GM12878 (cell line): ENCODE measurements around the gene GMPR2. TPM values are rescaled to one million over a fixed set of nuclear protein-coding genes. Genes with fewer than 3 reads are reported as not detected.

Experiments used
- ATAC-seq: fragments of 200-7000 bp; cut with Tn5 transposase; 3 replicates; pipeline ENCODE4 v1.9.1; 2020; ENCODE audit warnings: mild to moderate bottlenecking, moderate library complexity
- BruUV-seq: library from RNA; stranded (reverse); fragments of 400-500 nt; replicated peaks from 2 replicates; lab custom pipeline; 2021; lab: Mats Ljungman, UMichigan
- CTCF ChIA-PET: fragments of 300-600 bp; sonication (Branson Sonifier 250); formaldehyde crosslinking; extraction: SDS; loops from one replicate; lab custom pipeline; 2021; ENCODE audit warnings: inconsistent platforms; lab: Yijun Ruan, JAX
- POLR2A ChIA-PET: fragments of 350-600 bp; formaldehyde crosslinking; extraction: SDS; loops from one replicate; lab custom pipeline; 2021; ENCODE audit warnings: inconsistent platforms; lab: Charles Lee
- RAD21 ChIA-PET: fragments of 300-600 bp; sonication (Branson Sonifier 250); formaldehyde crosslinking; loops from one replicate; lab custom pipeline; 2023; ENCODE audit warnings: antibody characterized with exemption; ENCODE audit not compliant: unreplicated experiment; lab: Charles Lee
- SMC1A ChIA-PET: fragments of 300-600 bp; sonication (Branson Sonifier 250); formaldehyde crosslinking; loops from one replicate; lab custom pipeline; 2023; ENCODE audit not compliant: unreplicated experiment, uncharacterized antibody; lab: Charles Lee
- DNase-seq: peaks from one replicate; pipeline ENCODE4 v3.0.0-alpha.2; 2011; ENCODE audit warnings: low read depth, low spot score
- FAIRE-seq: peaks from 3 replicates; lab custom pipeline; 2011; peaks lifted over from hg19 to GRCh38; lab: Jason Lieb, UNC
- H2AFZ ChIP-seq: 2 replicates; pipeline ENCODE4 v1.6.0; 2011; ENCODE audit warnings: low read depth, low read length, control low read depth; ENCODE audit not compliant: control insufficient read depth
- H3K27ac ChIP-seq: 2 replicates; pipeline ENCODE4 v1.5.1; 2011; ENCODE audit warnings: control low read depth; ENCODE audit not compliant: control insufficient read depth, insufficient read depth
- H3K27me3 ChIP-seq, 2 experiments: replicated peaks in 1 of 2; 2 replicates each; pipeline versions ENCODE4 v1.6.0 to v1.6.1; 2011; ENCODE audit warnings: low read length in 1 of 2; ENCODE audit not compliant: control insufficient read depth in 2 of 2, insufficient read depth in 2 of 2
- H3K36me3 ChIP-seq, 2 experiments: 2 replicates each; pipeline ENCODE4 v1.5.1; 2011; ENCODE audit warnings: low read length in 1 of 2; ENCODE audit not compliant: control insufficient read depth in 2 of 2, insufficient read depth in 2 of 2
- H3K4me1 ChIP-seq: 2 replicates; pipeline ENCODE4 v1.6.1; 2011; ENCODE audit warnings: mild to moderate bottlenecking, low read length, moderate library complexity, mixed read lengths; ENCODE audit not compliant: control insufficient read depth, insufficient read depth
- H3K4me2 ChIP-seq: 2 replicates; pipeline ENCODE4 v1.6.0; 2011; ENCODE audit warnings: control low read depth; ENCODE audit not compliant: control insufficient read depth, insufficient read depth
- H3K4me3 ChIP-seq: fragments of 200-600 bp; sonication (generic); 2 replicates; pipeline ENCODE4 v1.5.1; 2016
- H3K79me2 ChIP-seq: 2 replicates; pipeline ENCODE4 v1.6.0; 2011; ENCODE audit warnings: low read length; ENCODE audit not compliant: control insufficient read depth, insufficient read depth
- H3K9ac ChIP-seq: 2 replicates; pipeline ENCODE4 v1.8.0; 2011; ENCODE audit warnings: low read length, control low read depth, mixed read lengths; ENCODE audit not compliant: control insufficient read depth, insufficient read depth
- H3K9me3 ChIP-seq: replicated peaks from 3 replicates; pipeline ENCODE4 v1.5.1; 2011; ENCODE audit warnings: mild to moderate bottlenecking, low read length; ENCODE audit not compliant: control insufficient read depth, insufficient read depth
- H4K20me1 ChIP-seq: 2 replicates; pipeline ENCODE4 v1.6.0; 2011; ENCODE audit not compliant: control insufficient read depth, insufficient read depth
- ETV6 ChIP-seq, 2 experiments: fragments of 450-650 bp in 1 of 2; IDR thresholded peaks in 1 of 2; conservative IDR thresholded peaks in 1 of 2; 2 replicates each; pipeline ENCODE4 v1.6.1; 2014; ENCODE audit warnings: antibody characterized with exemption in 1 of 2, borderline replicate concordance in 1 of 2, low read depth in 1 of 2, mild to moderate bottlenecking in 1 of 2, moderate library complexity in 1 of 2
- FOXM1 ChIP-seq: IDR thresholded peaks from 2 replicates; pipeline ENCODE4 v1.6.1; 2012; ENCODE audit warnings: low read depth, mild to moderate bottlenecking, inconsistent platforms, low read length, moderate library complexity
- KAT2A ChIP-seq: conservative IDR thresholded peaks from 2 replicates; pipeline ENCODE4 v1.6.1; 2011; ENCODE audit warnings: low read depth, low read length; ENCODE audit not compliant: control insufficient read depth
- LARP7 ChIP-seq: fragments of 450-650 bp; IDR thresholded peaks from 2 replicates; pipeline ENCODE4 v1.6.1; 2017; ENCODE audit warnings: mild to moderate bottlenecking
- PML ChIP-seq: IDR thresholded peaks from 2 replicates; pipeline ENCODE4 v1.6.1; 2012; ENCODE audit warnings: low read length, inconsistent platforms
- RAD51 ChIP-seq: fragments of 450-650 bp; IDR thresholded peaks from 2 replicates; pipeline ENCODE4 v1.6.1; 2016; ENCODE audit warnings: moderate library complexity, mild to moderate bottlenecking, inconsistent platforms
- RB1 ChIP-seq: fragments of 450-650 bp; formaldehyde crosslinking; IDR thresholded peaks from 2 replicates; pipeline ENCODE4 v1.6.1; 2017; ENCODE audit warnings: mild to moderate bottlenecking, borderline replicate concordance
- SIN3A ChIP-seq: IDR thresholded peaks from 2 replicates; pipeline ENCODE4 v1.6.1; 2012; ENCODE audit warnings: low read depth, low read length, improper control_type of control experiment
- TBL1XR1 ChIP-seq: IDR thresholded peaks from 2 replicates; pipeline ENCODE4 v1.6.1; 2012; ENCODE audit warnings: low read depth, low read length, improper control_type of control experiment
- ZNF207 ChIP-seq: fragments of 450-650 bp; IDR thresholded peaks from 2 replicates; pipeline ENCODE4 v1.6.1; 2014; ENCODE audit warnings: antibody characterized with exemption, mild to moderate bottlenecking, borderline replicate concordance
- WGBS: methylation state at CpG from one replicate; pipeline ENCODE4 v1.1.6; 2016; ENCODE audit warnings: low lambda C conversion rate; ENCODE audit not compliant: insufficient replicate concordance, insufficient coverage; ENCODE audit errors: missing lambda C conversion rate; 5-methylcytosine and 5-hydroxymethylcytosine counted together
- in situ Hi-C: fragments of 300-500 bp; cut with MboI; formaldehyde crosslinking; loops from 9 replicates; pipeline ENCODE4 v1.14.3; 2018; ENCODE audit warnings: mixed read lengths
- intact Hi-C: fragments of 100-400 bp; cut with micrococcal nuclease; formaldehyde crosslinking; loops from one replicate; pipeline ENCODE4 v1.14.2; 2022; ENCODE audit not compliant: unreplicated experiment
- polyA plus RNA-seq, 11 experiments: library from polyadenylated mRNA; depleted of rRNA in 4 of 11; unstranded in 6 of 11; stranded (reverse) in 5 of 11; fragments of >200 nt; fragmentation: Nextera tagmentation in 4 of 11; fragmentation: Illumina TruSeq in 1 of 11; extraction: Ambion mirVana in 4 of 11; extraction: Trizol in 1 of 11; gene quantifications; 1 replicate in 1 of 11; 2 replicates in 10 of 11; pipeline versions ENCODE4 v1.2.1 to v1.2.3, GENCODE V29; 2011 to 2016; ENCODE audit warnings: inconsistent platforms in 2 of 11, missing spikeins in 2 of 11, low read depth in 1 of 11
- total RNA-seq, 4 experiments: library from RNA; depleted of rRNA in 3 of 4; stranded (reverse); fragments of >200 nt in 3 of 4; fragmentation: Illumina TruSeq in 1 of 4; extraction: Trizol in 1 of 4; gene quantifications; 2 replicates each; pipeline versions ENCODE4 v1.2.1 to v1.2.3, GENCODE V29; 2013 to 2021
- TF ChIP-seq, protein P1 (sequence below): IDR thresholded peaks from 2 replicates; pipeline ENCODE4 v1.6.1; 2012; ENCODE audit warnings: low read length, inconsistent platforms

GMPR2 gene
- total and polyA plus RNA-seq, 10 of the 15 experiments (the other 5 are each of a cell fraction or from before 2014, with no cell fraction given): 55.1 to 80.3 (median 61.5) TPM

DNA sequence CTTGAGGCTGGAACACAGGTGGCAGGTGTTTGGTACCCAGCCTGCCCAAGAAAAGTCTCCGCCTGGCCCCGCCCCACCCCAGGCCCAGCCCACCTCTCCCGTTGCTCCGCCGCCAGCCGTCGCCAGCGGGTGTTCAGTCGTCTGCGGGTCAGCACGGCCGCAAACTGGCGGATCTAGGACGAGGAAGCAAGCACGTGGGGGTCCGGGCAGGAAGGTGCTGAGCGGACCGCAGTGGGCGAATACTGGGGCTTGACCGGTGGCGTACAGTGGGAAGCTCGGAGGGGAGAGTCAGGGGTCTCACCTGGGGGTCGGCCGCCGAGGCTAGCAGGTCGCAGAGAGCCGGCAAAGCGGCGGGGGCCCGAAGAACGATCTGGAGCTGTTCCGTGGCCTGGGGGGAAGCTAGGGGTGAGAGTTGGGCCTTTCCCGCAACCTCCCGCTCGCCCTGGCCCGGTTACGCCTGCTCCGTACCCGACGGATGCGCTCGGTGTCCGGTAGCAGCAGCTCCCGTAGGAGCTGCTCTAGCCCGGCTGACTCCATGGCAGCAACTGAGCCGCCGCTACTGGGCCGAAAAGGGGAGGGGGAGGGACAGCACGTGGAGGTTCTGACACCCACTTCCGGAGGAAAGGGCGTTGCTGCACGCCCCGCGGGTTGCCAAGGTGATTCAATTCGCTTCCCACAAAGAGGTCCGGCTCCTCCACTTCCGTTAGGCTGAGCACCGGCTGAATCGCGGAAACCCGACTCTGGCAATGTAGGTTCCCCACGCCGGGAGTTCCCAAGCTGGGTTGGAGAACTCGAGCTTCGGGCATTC, 44.3 kb upstream of the GMPR2 start, which contains the start of gene IPO4 (continued):
- peak; percentile 78 for TF ChIP-seq RAD51
- TF ChIP-seq LARP7: peak; percentile 88
- peak; percentile 97 for TF ChIP-seq RB1
- peak in 1 of 2 experiments; percentile 14; a peak in 1 of 4 replicates for TF ChIP-seq ETV6 (conservative IDR thresholded peaks at IDR 0.05 in 1 of 2, IDR thresholded peaks at IDR 0.05 in 1 of 2; ENCODE audit: borderline replicate concordance in 1 of 2, low read depth in 1 of 2)
- TF ChIP-seq SIN3A: peak; percentile 99
- peak; percentile 97 for TF ChIP-seq ZNF207
- peak; percentile 82; the same call in 1 of the 2 replicates for TF ChIP-seq PML
- TF ChIP-seq TBL1XR1: peak; percentile 94
- no peak for TF ChIP-seq KAT2A
- TF ChIP-seq, all 136 proteins: peak for 90

DNA sequence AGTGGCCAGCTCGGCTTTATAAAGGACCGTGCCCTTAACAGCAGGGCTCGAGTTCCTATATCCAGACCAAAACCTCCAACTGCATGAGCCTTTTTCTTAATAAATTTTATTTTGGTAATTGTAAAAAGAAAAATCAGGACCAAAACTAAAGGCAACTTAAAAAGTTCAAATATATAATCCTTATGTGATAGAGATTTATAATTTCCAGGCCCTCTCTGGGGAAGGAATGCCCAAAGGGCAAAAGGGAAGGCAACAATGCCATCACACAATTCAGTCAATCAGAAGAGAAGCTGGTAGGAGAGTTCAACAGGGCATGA, 43.7 kb upstream of the GMPR2 start:
- Histone ChIP-seq H3K79me2 (peaks cover 24% of the 10 kb centered on the region), H3K4me1 (0 out of 2 replicates have a peak, but pooled peaks cover 4% of the 10 kb centered on the region), H3K4me2 (peak overlapping the region; percentile 78), H4K20me1 (no peaks in the 10 kb centered on the region), H3K36me3 (peaks cover 16 to 19% of the 10 kb centered on the region in 2 experiments), H3K9me3 (no peaks in the 10 kb centered on the region), H3K27me3 (no peaks in the 10 kb centered on the region), H3K9ac (peak overlapping the region; percentile 69; the same call in 1 of the 2 replicates), H2AFZ (peak overlapping the region; percentile 48; the same call in 1 of the 2 replicates), H3K4me3 (no peak overlapping the region), H3K27ac (peak overlapping the region; percentile 17)
- in situ Hi-C loops: no loop called here
- ChIA-PET POLR2A (interaction anchor here (0.9 to 3.0 kb wide), 8 partner anchors 13 to 242 kb away, joined by 3 to 28 read pairs (median 6); partner anchors contain the start of genes CHMP4A, CIDEB, IRF9 and PSME1), RAD21 (interaction anchor here (0.6 to 2.8 kb wide), 13 partner anchors 25 to 131 kb away, joined by 3 to 13 read pairs (median 4); partner anchors contain the start of genes CHMP4A, CIDEB, DCAF11 and DHRS1), SMC1A (interaction anchor here (0.9 to 1.5 kb wide), 6 partner anchors 28 to 119 kb away, joined by 3 to 11 read pairs (median 4); partner anchors contain the start of genes CIDEB, DCAF11, IRF9 and NRL), CTCF (interaction anchor here (0.6 to 2.2 kb wide), 8 partner anchors 13 to 1815 kb away, joined by 3 to 9 read pairs (median 6); partner anchors contain the start of genes CHMP4A, CIDEB, IRF9 and TINF2)
- TSS peak; percentile 53 for BruUV-seq
- no peak for ATAC-seq
- no peak for DNase-seq
- intact Hi-C loops: loop anchor here (2.0 kb wide), 1 partner anchor 108 kb away; no protein-coding TSS in a partner anchor
- no peak for FAIRE-seq
- WGBS: 0% methylated on average over 3 of the region's 3 CpGs
- TF ChIP-seq, protein P1, sequence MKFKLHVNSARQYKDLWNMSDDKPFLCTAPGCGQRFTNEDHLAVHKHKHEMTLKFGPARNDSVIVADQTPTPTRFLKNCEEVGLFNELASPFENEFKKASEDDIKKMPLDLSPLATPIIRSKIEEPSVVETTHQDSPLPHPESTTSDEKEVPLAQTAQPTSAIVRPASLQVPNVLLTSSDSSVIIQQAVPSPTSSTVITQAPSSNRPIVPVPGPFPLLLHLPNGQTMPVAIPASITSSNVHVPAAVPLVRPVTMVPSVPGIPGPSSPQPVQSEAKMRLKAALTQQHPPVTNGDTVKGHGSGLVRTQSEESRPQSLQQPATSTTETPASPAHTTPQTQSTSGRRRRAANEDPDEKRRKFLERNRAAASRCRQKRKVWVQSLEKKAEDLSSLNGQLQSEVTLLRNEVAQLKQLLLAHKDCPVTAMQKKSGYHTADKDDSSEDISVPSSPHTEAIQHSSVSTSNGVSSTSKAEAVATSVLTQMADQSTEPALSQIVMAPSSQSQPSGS: 0 out of 2 replicates have a peak, but pooled peaks have one; percentile 7
- no peak for TF ChIP-seq FOXM1
